Fibroblast of mammary gland (primary cell): Measurements from ENCODE around the gene DUOXA1.
A peak's percentile ranks its signal among the peaks of the same experiment; 100 is the strongest.
"Not testable (repeated sequence)": the region's sequence is repeated elsewhere in the genome, so short reads cannot be mapped to it uniquely, and the experiment has no call there.

Experiments used
- DNase-seq: peaks from one replicate; pipeline ENCODE4 v3.0.0-alpha.2; 2010; ENCODE audit warnings: low read depth
- H3K4me3 ChIP-seq: 2 replicates; pipeline ENCODE4 v1.5.1; 2011; ENCODE audit warnings: low read depth, mild to moderate bottlenecking, low read length, moderate library complexity; ENCODE audit not compliant: control insufficient read depth
- CTCF ChIP-seq: conservative IDR thresholded peaks from 2 replicates; pipeline ENCODE4 v1.5.1; 2011; ENCODE audit warnings: low read depth, low read length, inconsistent platforms; ENCODE audit not compliant: control insufficient read depth, insufficient read depth

DUOXA1 gene

GRCh38 chr15:45089712-45090373 lies 39.8 kb downstream of the DUOXA1 start:
- H3K4me3 ChIP-seq, result no peak overlapping the region
- no peak for TF ChIP-seq CTCF
- no peak for DNase-seq

GRCh38 chr15:45088801-45089711 lies 40.6 kb downstream of the DUOXA1 start:
- TF ChIP-seq CTCF, result no peak
- H3K4me3 ChIP-seq, result no peak overlapping the region
- DNase-seq, result peak; percentile 14

GRCh38 chr15:45087513-45087912 lies 42.2 kb downstream of the DUOXA1 start:
- H3K4me3 ChIP-seq, result no peak overlapping the region
- TF ChIP-seq CTCF, result no peak
- DNase-seq, result no peak

- no peak for DNase-seq
- H3K4me3 ChIP-seq, result no peak overlapping the region
- TF ChIP-seq CTCF, result no peak
These were observed 45.5 kb downstream of the DUOXA1 start for GRCh38 chr15:45084163-45084562.

GRCh38 chr15:45083223-45083622 lies 46.5 kb downstream of the DUOXA1 start:
- DNase-seq, result no peak
- no peak overlapping the region for H3K4me3 ChIP-seq
- no peak for TF ChIP-seq CTCF

GRCh38 chr15:45082412-45082811 lies 47.3 kb downstream of the DUOXA1 start:
- DNase-seq, H3K4me3 ChIP-seq: not testable (repeated sequence)

GRCh38 chr15:45080593-45080992 lies 49.1 kb downstream of the DUOXA1 start:
- DNase-seq, H3K4me3 ChIP-seq: not testable (repeated sequence)

- H3K4me3 ChIP-seq, DNase-seq: not testable (repeated sequence)
These were observed 49.9 kb downstream of the DUOXA1 start for GRCh38 chr15:45079628-45080246.

- not testable (repeated sequence) for H3K4me3 ChIP-seq, DNase-seq
These were observed 50.5 kb downstream of the DUOXA1 start for GRCh38 chr15:45079201-45079600.

- DNase-seq, result not testable (repeated sequence)
These were observed 52.3 kb downstream of the DUOXA1 start for GRCh38 chr15:45077391-45077790.

GRCh38 chr15:45075440-45076320 lies 54.0 kb downstream of the DUOXA1 start:
- not testable (repeated sequence) for DNase-seq, H3K4me3 ChIP-seq

More at GRCh38 chr15:45077391-45077790, 52.3 kb downstream of the DUOXA1 start:
- H3K4me3 ChIP-seq, result not testable (repeated sequence)
